Pancreas (tissue), 10 donors: Measurements from ENCODE around the gene GRM4. TPM values are rescaled to one million over a fixed set of nuclear protein-coding genes. Genes with fewer than 3 reads are reported as not detected.

Source experiments
- ATAC-seq, 4 donors: fragments of 200-7000 bp; cut with Tn5 transposase; one replicate each; pipeline versions ENCODE4 v1.8.0 to v1.9.1; 2020; ENCODE audit warnings: mild to moderate bottlenecking in 4 of 4, moderate library complexity in 4 of 4
- DNase-seq, 6 donors: peaks; one replicate each; pipeline ENCODE4 v3.0.0-alpha.2; 2020
- FAIRE-seq: peaks from 2 replicates; lab custom pipeline; 2012; peaks lifted over from hg19 to GRCh38; lab: Jason Lieb, UNC
- H3K27ac ChIP-seq, 4 donors: fragments of 200-600 bp; sonication (generic); 1 replicate in 3 of 4; 2 replicates in 1 of 4; pipeline versions ENCODE4 v1.5.0 to v1.8.0; 2020
- H3K27me3 ChIP-seq, 4 donors: fragments of 200-600 bp; one replicate each; pipeline ENCODE4 v1.8.0; 2021
- H3K36me3 ChIP-seq, 3 donors: fragments of 200-600 bp; sonication (generic) in 1 of 3; one replicate each; pipeline versions ENCODE4 v1.5.0 to v1.8.0; 2020 to 2021
- H3K4me1 ChIP-seq, 3 donors: fragments of 200-600 bp; one replicate each; pipeline ENCODE4 v1.8.0; 2021
- H3K4me3 ChIP-seq, 4 donors: fragments of 200-600 bp; sonication (generic) in 2 of 4; one replicate each; pipeline versions ENCODE4 v1.5.0 to v1.8.0; 2020 to 2021
- H3K9me3 ChIP-seq, 4 donors: fragments of 200-600 bp; one replicate each; pipeline ENCODE4 v1.8.0; 2021
- CTCF ChIP-seq, 4 donors: fragments of 200-600 bp; sonication (generic) in 3 of 4; IDR thresholded peaks; one replicate each; pipeline versions ENCODE4 v1.5.0 to v1.8.0; 2021; ENCODE audit warnings: antibody characterized with exemption in 4 of 4
- WGBS, 2 donors: extraction: QIAGEN DNeasy Blood & Tissue Kit; methylation state at CpG; one replicate each; pipeline ENCODE4 v1.1.7; 2013; 5-methylcytosine and 5-hydroxymethylcytosine counted together
- intact Hi-C, 3 donors: fragments of 100-400 bp; cut with DNase I; formaldehyde crosslinking; loops; one replicate each; pipeline versions ENCODE4 v1.11.1 to v1.14.2; 2022
- polyA plus RNA-seq, 2 donors: library from polyadenylated mRNA; stranded (reverse); fragments of 200-250 nt; gene quantifications; one replicate each; pipeline ENCODE4 v1.2.3, GENCODE V29; 2013
- total RNA-seq, 6 donors: library from RNA; stranded (reverse); fragmentation: NEBNext Ultra II Directional in 4 of 6; extraction: Animal tissue kit (Norgen Biotek cat#: 25700) in 4 of 6; gene quantifications; one replicate each; pipeline versions ENCODE4 v1.2.1 to v1.2.4, GENCODE V29; 2021 to 2023
- donor health status: healthy with polysubstance abuse.
- donor health status: DM: no; HTN: no; CAD: no; lungs with moderate emphysema.
- donor health status: DM: no; HTN: no; CAD: no.
- donor health status: control.
- donor health status: control.
- donor health status: Bipolar disorder and iron deficiency.
- donor health status: DM: yes; HTN: yes; CAD: no.
- donor health status: DM: no; HTN: no; CAD: no.
- donor health status: DM: no; HTN: no; CAD: no.
- donor health status: DM: yes; HTN: yes; CAD: no.

Gene GRM4
- total and polyA plus RNA-seq, 8 donors: 0.23 to 6.8 (median 1.3) TPM

DNA sequence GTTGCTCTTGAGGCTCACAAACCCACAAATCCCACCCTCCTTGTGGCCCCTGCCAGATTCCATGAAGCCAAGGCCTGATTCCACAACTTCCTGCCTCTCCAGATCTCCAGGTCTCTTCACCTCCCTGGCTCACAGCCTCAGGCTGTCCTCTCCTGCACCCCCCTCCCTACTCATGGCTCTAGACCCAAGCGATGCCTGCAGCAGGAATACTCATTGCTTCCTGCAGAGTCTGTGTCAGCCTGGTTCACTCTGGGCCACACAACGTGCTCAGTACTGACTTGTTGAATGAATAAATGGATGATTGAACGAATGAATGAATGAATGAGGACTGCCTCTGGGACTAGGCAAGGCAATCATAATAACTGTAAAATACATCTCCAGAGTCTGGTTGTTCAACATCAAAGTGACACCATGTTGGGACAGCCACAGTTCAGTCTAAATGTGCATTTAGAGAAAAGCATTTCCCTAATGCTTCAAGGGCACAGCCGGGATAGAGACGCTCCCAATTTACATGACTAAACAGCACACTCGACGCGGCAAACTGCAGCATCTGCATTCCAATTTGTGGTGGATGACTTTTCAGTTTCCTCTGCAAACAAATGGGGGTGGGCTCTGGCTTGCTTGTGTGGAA lies 139.9 kb downstream of the GRM4 start:
- Histone ChIP-seq H3K27me3 (no peaks in the 10 kb centered on the region), H3K36me3 (no peaks in the 10 kb centered on the region), H3K27ac (no peak overlapping the region), H3K4me3 (no peak overlapping the region), H3K9me3 (no peaks in the 10 kb centered on the region), H3K4me1 (no peaks in the 10 kb centered on the region)
- ATAC-seq: peak in 1 of 4 donors; percentile 11
- TF ChIP-seq CTCF (IDR thresholded peaks at IDR 0.05): no peak
- intact Hi-C loops: no loop called here
- DNase-seq: peak in 1 of 6 donors; percentile 30
- 66 to 73% methylated on average over 8 of the region's 8 CpGs for WGBS, 2 donors
- FAIRE-seq: no peak

GRCh38 chr6:34004706-34005105 lies 141.2 kb downstream of the GRM4 start:
- H3K4me1 ChIP-seq: no peaks in the 10 kb centered on the region
- H3K27me3 ChIP-seq: no peaks in the 10 kb centered on the region
- no peak for TF ChIP-seq CTCF (IDR thresholded peaks at IDR 0.05)
- 62 to 66% methylated on average over 1 of the region's 1 CpG for WGBS, 2 donors
- H3K4me3 ChIP-seq: no peak overlapping the region
- intact Hi-C loops: no loop called here
- H3K9me3 ChIP-seq: no peaks in the 10 kb centered on the region
- no peak for FAIRE-seq
- H3K36me3 ChIP-seq: no peaks in the 10 kb centered on the region
- no peak overlapping the region for H3K27ac ChIP-seq
- no peak for DNase-seq
- no peak for ATAC-seq

DNA sequence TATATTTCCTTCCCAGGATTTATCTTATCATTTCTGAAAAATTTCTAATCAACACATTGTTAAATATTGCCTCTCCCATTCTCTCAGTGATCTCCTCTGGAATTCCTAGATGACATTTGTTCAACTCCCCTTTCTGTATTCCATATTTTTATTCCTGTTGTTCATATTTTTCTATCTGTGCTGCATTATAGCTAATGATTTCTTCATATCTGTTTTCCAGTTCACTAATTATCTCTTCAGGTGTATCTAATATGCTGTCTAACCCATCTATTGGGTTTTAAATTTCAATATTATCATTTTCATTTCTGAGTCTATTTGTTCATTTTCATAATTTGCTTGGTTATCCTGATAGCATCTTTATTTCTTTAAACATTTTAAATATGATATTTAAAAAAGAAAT lies 141.9 kb downstream of the GRM4 start:
- no peak overlapping the region for H3K4me3 ChIP-seq
- H3K9me3 ChIP-seq: no peaks in the 10 kb centered on the region
- FAIRE-seq: no peak
- H3K4me1 ChIP-seq: no peaks in the 10 kb centered on the region
- H3K27me3 ChIP-seq: no peaks in the 10 kb centered on the region
- H3K36me3 ChIP-seq: no peaks in the 10 kb centered on the region
- intact Hi-C loops: no loop called here
- TF ChIP-seq CTCF (IDR thresholded peaks at IDR 0.05): no peak
- no peak for ATAC-seq
- no peak overlapping the region for H3K27ac ChIP-seq
- no peak for DNase-seq

- intact Hi-C loops: no loop called here
These were observed 143.9 kb downstream of the GRM4 start for GRCh38 chr6:34001706-34002621.

More at GRCh38 chr6:34001706-34002621, 143.9 kb downstream of the GRM4 start:
- ATAC-seq: peak in 1 of 4 donors; percentile 41
- H3K4me1 ChIP-seq: no peaks in the 10 kb centered on the region
- no peak for TF ChIP-seq CTCF (IDR thresholded peaks at IDR 0.05)
- H3K27ac ChIP-seq: no peak overlapping the region
- H3K4me3 ChIP-seq: no peak overlapping the region
- FAIRE-seq: no peak
- WGBS, 2 donors: 47 to 62% methylated on average over 40 to 41 of the region's 41 CpGs
- no peaks in the 10 kb centered on the region for H3K9me3 ChIP-seq
- peak in 1 of 6 donors; percentile 58 for DNase-seq
- no peaks in the 10 kb centered on the region for H3K36me3 ChIP-seq
- H3K27me3 ChIP-seq: no peaks in the 10 kb centered on the region
